GM12892 (cell line): ENCODE results near the gene IPO5.

Source experiments
- POLR2A ChIP-seq: IDR thresholded peaks from 2 replicates; pipeline ENCODE4 v1.6.1; 2011; ENCODE audit warnings: low read depth, low read length, control low read depth
- POLR2AphosphoS5 ChIP-seq: IDR thresholded peaks from 2 replicates; pipeline ENCODE4 v1.6.1; 2011; ENCODE audit warnings: low read depth, low read length, control low read depth
- TAF1 ChIP-seq: IDR thresholded peaks from 2 replicates; pipeline ENCODE4 v1.6.1; 2011; ENCODE audit warnings: low read depth, mild to moderate bottlenecking, control low read depth, low read length, borderline replicate concordance

DNA sequence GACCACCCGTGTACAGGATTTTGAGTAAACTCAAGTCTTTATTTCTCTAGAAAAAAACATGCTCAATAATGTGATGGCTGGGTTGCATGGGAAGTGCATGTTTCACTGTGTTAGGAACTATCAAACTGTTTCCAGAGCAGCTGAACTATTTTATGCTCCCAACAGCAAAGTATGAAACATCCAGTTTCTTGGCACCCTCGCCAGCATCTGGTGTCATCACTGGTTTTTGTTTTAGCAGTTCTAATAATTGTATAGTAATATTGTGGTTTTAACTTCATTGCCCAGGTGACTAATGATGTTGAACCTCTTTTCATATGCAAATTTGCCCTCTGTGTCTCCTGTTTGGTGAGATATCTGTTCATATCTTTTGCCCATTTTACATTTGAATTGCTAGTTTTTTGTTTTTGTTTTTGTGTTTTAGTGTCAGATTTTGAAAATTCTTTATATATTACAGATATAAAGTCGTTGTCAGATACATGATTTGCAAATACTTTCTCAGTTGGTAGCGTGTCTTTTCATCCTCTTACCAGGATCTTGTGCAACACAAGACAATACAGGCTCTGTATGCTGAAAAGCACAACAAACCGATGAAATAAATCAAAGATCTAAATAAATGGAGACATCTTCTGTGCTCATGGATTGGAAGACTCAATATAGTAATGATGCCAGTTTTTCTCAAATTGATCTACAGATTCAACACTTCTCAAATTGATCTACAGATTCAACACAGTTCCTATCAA lies 87.8 kb downstream of the IPO5 start:
- no peak for TF ChIP-seq POLR2A
- TF ChIP-seq POLR2AphosphoS5: no peak
- no peak for TF ChIP-seq TAF1
